Neuronal stem cell (in vitro differentiated cells): ENCODE measurements around the gene PLCH1.

ENCODE experiments used
- DNase-seq: peaks from one replicate; pipeline ENCODE4 v3.0.0-alpha.2; 2013; ENCODE audit warnings: low spot score
- H2AFZ ChIP-seq: one replicate; pipeline ENCODE4 v1.6.1; 2013; ENCODE audit warnings: mild to moderate bottlenecking, low read length, inconsistent platforms
- H2AK5ac ChIP-seq: 2 replicates; pipeline ENCODE4 v1.6.1; 2013; ENCODE audit warnings: low read depth, mild to moderate bottlenecking, inconsistent platforms, low read length, moderate library complexity, mixed read lengths
- H2BK120ac ChIP-seq: 2 replicates; pipeline ENCODE4 v1.6.1; 2013; ENCODE audit warnings: low read depth, mild to moderate bottlenecking, inconsistent platforms, low read length, moderate library complexity, mixed read lengths
- H2BK12ac ChIP-seq: one replicate; pipeline ENCODE4 v1.6.1; 2013; ENCODE audit warnings: low read length, inconsistent platforms
- H2BK15ac ChIP-seq: 2 replicates; pipeline ENCODE4 v1.6.1; 2013; ENCODE audit warnings: mild to moderate bottlenecking, low read length, inconsistent platforms, mixed read lengths
- H2BK5ac ChIP-seq: one replicate; pipeline ENCODE4 v1.6.1; 2013; ENCODE audit warnings: inconsistent platforms, mild to moderate bottlenecking, low read length, moderate library complexity
- H3K14ac ChIP-seq: one replicate; pipeline ENCODE4 v1.6.1; 2013; ENCODE audit warnings: low read length, inconsistent platforms
- H3K18ac ChIP-seq: 2 replicates; pipeline ENCODE4 v1.6.1; 2013; ENCODE audit warnings: low read length, inconsistent platforms
- H3K23ac ChIP-seq: 2 replicates; pipeline ENCODE4 v1.6.1; 2013; ENCODE audit warnings: low read depth, mild to moderate bottlenecking, mixed read lengths, low read length, inconsistent platforms; ENCODE audit not compliant: poor library complexity
- H3K27ac ChIP-seq: replicated peaks from 3 replicates; pipeline ENCODE4 v1.5.1; 2013; ENCODE audit warnings: low read length, inconsistent platforms
- H3K27me3 ChIP-seq, 3 experiments: 2 replicates each; pipeline ENCODE4 v1.6.1; 2013; ENCODE audit warnings: low read length in 3 of 3, mild to moderate bottlenecking in 2 of 3, inconsistent platforms in 1 of 3, low read depth in 1 of 3, mixed read lengths in 1 of 3, moderate library complexity in 1 of 3; ENCODE audit not compliant: control insufficient read depth in 3 of 3, insufficient read depth in 3 of 3
- H3K36me3 ChIP-seq, 2 donors: replicated peaks in 1 of 2; 2 replicates each; pipeline ENCODE4 v1.6.1; 2013; ENCODE audit warnings: low read length in 2 of 2; ENCODE audit not compliant: control insufficient read depth in 2 of 2, insufficient read depth in 2 of 2
- H3K4ac ChIP-seq: 2 replicates; pipeline ENCODE4 v1.6.1; 2013; ENCODE audit warnings: inconsistent platforms, mild to moderate bottlenecking, low read length, moderate library complexity
- H3K4me1 ChIP-seq, 2 donors: 1 replicate in 1 of 2; 2 replicates in 1 of 2; pipeline ENCODE4 v1.6.1; 2013; ENCODE audit warnings: low read length in 2 of 2, low read depth in 1 of 2; ENCODE audit not compliant: control insufficient read depth in 2 of 2, insufficient read depth in 1 of 2
- H3K4me2 ChIP-seq: one replicate; pipeline ENCODE4 v1.6.1; 2013; ENCODE audit warnings: mild to moderate bottlenecking, low read length, inconsistent platforms; ENCODE audit not compliant: insufficient read depth, poor library complexity, severe bottlenecking
- H3K4me3 ChIP-seq, 2 donors: 2 replicates each; pipeline ENCODE4 v1.5.1; 2013; ENCODE audit warnings: low read length in 2 of 2, mild to moderate bottlenecking in 2 of 2, inconsistent platforms in 1 of 2, moderate library complexity in 1 of 2
- H3K79me1 ChIP-seq: one replicate; pipeline ENCODE4 v1.6.1; 2013; ENCODE audit warnings: low read depth, mild to moderate bottlenecking, inconsistent platforms, low read length, moderate library complexity
- H3K9ac ChIP-seq: one replicate; pipeline ENCODE4 v1.6.1; 2013; ENCODE audit warnings: mild to moderate bottlenecking, low read depth, low read length, inconsistent platforms; ENCODE audit not compliant: poor library complexity
- H3K9me3 ChIP-seq, 2 donors: replicated peaks in 1 of 2; 2 replicates each; pipeline versions ENCODE3 to v1.6.1; 2013; ENCODE audit warnings: low read length in 2 of 2, mild to moderate bottlenecking in 2 of 2, inconsistent platforms in 1 of 2, low read depth in 1 of 2, mixed read lengths in 1 of 2, moderate library complexity in 1 of 2; ENCODE audit not compliant: control insufficient read depth in 2 of 2, insufficient read depth in 1 of 2
- H4K8ac ChIP-seq: one replicate; pipeline ENCODE4 v1.6.1; 2013; ENCODE audit warnings: low read depth, mild to moderate bottlenecking, inconsistent platforms, low read length, moderate library complexity
- H4K91ac ChIP-seq: one replicate; pipeline ENCODE4 v1.6.1; 2013; ENCODE audit warnings: low read length, low read depth, mild to moderate bottlenecking, inconsistent platforms; ENCODE audit not compliant: poor library complexity
- WGBS, 2 donors: extraction: QIAGEN DNeasy Blood & Tissue Kit; methylation state at CpG; one replicate each; pipeline ENCODE4 v1.1.7; 2013; ENCODE audit warnings: missing lambda C conversion rate in 2 of 2, mixed read lengths in 1 of 2; ENCODE audit not compliant: insufficient read length in 2 of 2, insufficient replicate concordance in 1 of 2; ENCODE audit errors: extremely low coverage in 2 of 2; 5-methylcytosine and 5-hydroxymethylcytosine counted together

PLCH1 gene

GRCh38 chr3:155596615-155597014 lies 148.3 kb downstream of the PLCH1 start:
- H3K36me3 ChIP-seq: peaks cover 4 to 54% of the 10 kb centered on the region in 2 donors
- H4K8ac ChIP-seq: no peak overlapping the region
- DNase-seq: no peak
- H2BK12ac ChIP-seq: no peak overlapping the region
- no peak overlapping the region for H3K4ac ChIP-seq
- no peak overlapping the region for H2AFZ ChIP-seq
- H3K4me3 ChIP-seq: no peak overlapping the region
- no peak overlapping the region for H3K23ac ChIP-seq
- no peaks in the 10 kb centered on the region for H3K4me1 ChIP-seq
- H2BK15ac ChIP-seq: no peak overlapping the region
- H3K18ac ChIP-seq: no peak overlapping the region
- H2BK120ac ChIP-seq: no peak overlapping the region
- H4K91ac ChIP-seq: no peak overlapping the region
- no peak overlapping the region for H3K27ac ChIP-seq
- H3K4me2 ChIP-seq: no peak overlapping the region
- no peak overlapping the region for H2AK5ac ChIP-seq
- H3K9ac ChIP-seq: no peak overlapping the region
- no peak overlapping the region for H3K14ac ChIP-seq
- H3K27me3 ChIP-seq: no peaks in the 10 kb centered on the region
- peaks cover 0 to 11% of the 10 kb centered on the region in 2 donors for H3K9me3 ChIP-seq
- no peaks in the 10 kb centered on the region for H3K79me1 ChIP-seq
- H2BK5ac ChIP-seq: no peak overlapping the region

- H4K91ac ChIP-seq: no peak overlapping the region
- no peak overlapping the region for H4K8ac ChIP-seq
- no peak overlapping the region for H3K4ac ChIP-seq
- H2BK12ac ChIP-seq: no peak overlapping the region
- no peak overlapping the region for H2BK15ac ChIP-seq
- no peak overlapping the region for H3K18ac ChIP-seq
- no peaks in the 10 kb centered on the region for H3K27me3 ChIP-seq
- no peak for DNase-seq
- peaks cover 0 to 5% of the 10 kb centered on the region in 2 donors for H3K9me3 ChIP-seq
- no peaks in the 10 kb centered on the region for H3K79me1 ChIP-seq
- H3K27ac ChIP-seq: no peak overlapping the region
- H3K4me2 ChIP-seq: no peak overlapping the region
- H3K36me3 ChIP-seq: peaks cover 4 to 60% of the 10 kb centered on the region in 2 donors
- no peak overlapping the region for H3K14ac ChIP-seq
- no peak overlapping the region for H2AK5ac ChIP-seq
- H2BK120ac ChIP-seq: no peak overlapping the region
- no peak overlapping the region for H2AFZ ChIP-seq
- H3K4me1 ChIP-seq: no peaks in the 10 kb centered on the region
- no peak overlapping the region for H2BK5ac ChIP-seq
- no peak overlapping the region for H3K23ac ChIP-seq
- no peak overlapping the region for H3K9ac ChIP-seq
- no peak overlapping the region for H3K4me3 ChIP-seq
Measured at GRCh38 chr3:155595371-155595770, 149.5 kb downstream of the PLCH1 start.

- no peaks in the 10 kb centered on the region for H3K9me3 ChIP-seq
- no peak overlapping the region for H3K4ac ChIP-seq
- no peak overlapping the region for H2AK5ac ChIP-seq
- no peak overlapping the region for H3K4me3 ChIP-seq
- H3K9ac ChIP-seq: no peak overlapping the region
- no peak overlapping the region for H3K23ac ChIP-seq
- no peaks in the 10 kb centered on the region for H3K79me1 ChIP-seq
- no peak overlapping the region for H3K18ac ChIP-seq
- WGBS, 2 donors: no CpG with 5 or more reads among the region's 4 CpGs
- H3K14ac ChIP-seq: no peak overlapping the region
- H3K36me3 ChIP-seq: peaks cover 4 to 62% of the 10 kb centered on the region in 2 donors
- no peaks in the 10 kb centered on the region for H3K4me1 ChIP-seq
- no peak overlapping the region for H3K27ac ChIP-seq
- no peak for DNase-seq
- H4K8ac ChIP-seq: no peak overlapping the region
- H3K27me3 ChIP-seq: no peaks in the 10 kb centered on the region
- no peak overlapping the region for H2BK15ac ChIP-seq
- no peak overlapping the region for H3K4me2 ChIP-seq
- H2BK120ac ChIP-seq: no peak overlapping the region
- H2BK12ac ChIP-seq: no peak overlapping the region
- no peak overlapping the region for H2BK5ac ChIP-seq
- no peak overlapping the region for H2AFZ ChIP-seq
- no peak overlapping the region for H4K91ac ChIP-seq
Measured at GRCh38 chr3:155594526-155595187, 150.2 kb downstream of the PLCH1 start.

GRCh38 chr3:155587581-155587980 lies 157.3 kb downstream of the PLCH1 start:
- H3K27ac ChIP-seq: no peak overlapping the region
- no peak overlapping the region for H2BK120ac ChIP-seq
- H3K4ac ChIP-seq: no peak overlapping the region
- H3K4me3 ChIP-seq: no peak overlapping the region
- no peak overlapping the region for H2BK5ac ChIP-seq
- H3K27me3 ChIP-seq: no peaks in the 10 kb centered on the region
- no peak overlapping the region for H2AFZ ChIP-seq
- no peaks in the 10 kb centered on the region for H3K9me3 ChIP-seq
- no peak overlapping the region for H2AK5ac ChIP-seq
- no peak overlapping the region for H4K8ac ChIP-seq
- H3K4me1 ChIP-seq: peaks cover 0 to 2% of the 10 kb centered on the region in 2 donors
- H3K36me3 ChIP-seq: peaks cover 2 to 94% of the 10 kb centered on the region in 2 donors
- no peak overlapping the region for H3K4me2 ChIP-seq
- no peaks in the 10 kb centered on the region for H3K79me1 ChIP-seq
- DNase-seq: no peak
- no peak overlapping the region for H3K23ac ChIP-seq
- no CpG with 5 or more reads among the region's 2 CpGs for WGBS, 2 donors
- no peak overlapping the region for H3K18ac ChIP-seq
- no peak overlapping the region for H3K9ac ChIP-seq
- H2BK15ac ChIP-seq: no peak overlapping the region
- no peak overlapping the region for H2BK12ac ChIP-seq
- no peak overlapping the region for H3K14ac ChIP-seq
- no peak overlapping the region for H4K91ac ChIP-seq
